NCI-H187 (cell line): ENCODE measurements around the gene ADARB2.

Experiments used
- DNase-seq, 2 experiments: peaks; one replicate each; lab custom pipeline; 2025; lab: John Stamatoyannopoulos, UW

The ADARB2 gene

DNA sequence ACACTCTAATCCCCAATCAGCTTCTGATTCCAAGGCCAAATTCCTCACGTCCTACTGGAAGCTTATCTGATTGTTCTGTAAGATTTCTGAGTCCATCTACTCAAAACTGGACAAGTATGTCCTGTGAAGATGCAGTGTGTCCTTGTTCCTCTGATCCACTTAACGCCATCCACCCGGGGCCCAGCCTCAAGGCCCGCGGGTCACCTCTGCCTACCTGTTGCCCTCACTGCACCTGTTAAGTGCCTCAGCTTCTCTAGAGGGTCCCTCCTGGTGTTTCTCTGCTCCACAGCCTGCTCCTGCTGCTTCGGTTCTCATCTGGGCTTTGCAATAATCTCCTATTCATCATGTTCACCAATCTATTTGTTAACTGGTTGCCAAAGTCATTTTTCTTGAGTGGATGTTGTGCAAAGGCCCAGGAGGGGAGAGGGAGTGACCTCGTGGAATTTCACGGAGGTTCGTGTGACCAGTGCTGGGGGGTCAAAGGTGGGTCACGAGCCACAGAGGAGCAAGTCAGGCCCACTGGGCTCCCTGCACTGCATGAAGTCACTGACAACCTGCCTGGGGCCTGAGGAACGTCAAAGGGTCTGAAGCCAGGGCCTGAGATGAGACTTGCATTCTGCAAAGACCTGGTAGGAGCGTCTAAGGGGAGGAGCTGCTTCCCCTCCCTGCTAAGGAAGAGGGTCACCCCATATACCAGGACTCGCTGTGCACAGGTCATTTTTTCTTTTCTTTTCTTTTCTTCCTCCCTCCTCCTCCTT lies 343.0 kb downstream of the ADARB2 start:
- DNase-seq: no peak

- DNase-seq: no peak
These were observed 343.8 kb downstream of the ADARB2 start for GRCh38 chr10:1393481-1393880.

- no peak for DNase-seq
These were observed 345.2 kb downstream of the ADARB2 start for GRCh38 chr10:1392127-1392526.

GRCh38 chr10:1390200-1390599 lies 347.1 kb downstream of the ADARB2 start:
- no peak for DNase-seq

- no peak for DNase-seq
These were observed 353.3 kb downstream of the ADARB2 start for GRCh38 chr10:1384026-1384425.

DNA sequence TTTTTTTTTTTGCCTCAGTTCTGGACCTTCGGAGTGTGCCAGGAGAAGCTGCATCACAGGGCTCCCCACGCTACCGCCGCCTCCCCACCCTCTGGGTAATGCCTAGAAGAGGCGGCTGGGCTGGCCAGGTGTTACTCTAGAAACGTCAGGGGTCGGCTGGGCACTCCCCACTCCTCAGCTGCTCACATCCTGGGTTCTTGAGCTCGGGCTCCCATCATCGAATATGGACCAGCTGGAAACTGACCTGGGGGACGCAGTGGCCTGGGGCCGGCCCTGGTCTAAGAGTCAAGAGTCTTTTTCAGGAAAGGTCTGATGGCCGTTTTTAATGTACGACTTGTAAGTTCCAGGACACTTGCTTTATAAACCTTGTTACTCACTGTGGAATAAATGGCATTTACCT lies 354.6 kb downstream of the ADARB2 start:
- no peak for DNase-seq

GRCh38 chr10:1381339-1381738 lies 356.0 kb downstream of the ADARB2 start:
- peak; percentile 22 to 31 for DNase-seq

- DNase-seq: no peak
These were observed 357.1 kb downstream of the ADARB2 start for GRCh38 chr10:1380088-1380671.

- DNase-seq: no peak
These were observed 357.7 kb downstream of the ADARB2 start for GRCh38 chr10:1379601-1380000.

GRCh38 chr10:1378473-1378872 lies 358.9 kb downstream of the ADARB2 start:
- no peak for DNase-seq

DNA sequence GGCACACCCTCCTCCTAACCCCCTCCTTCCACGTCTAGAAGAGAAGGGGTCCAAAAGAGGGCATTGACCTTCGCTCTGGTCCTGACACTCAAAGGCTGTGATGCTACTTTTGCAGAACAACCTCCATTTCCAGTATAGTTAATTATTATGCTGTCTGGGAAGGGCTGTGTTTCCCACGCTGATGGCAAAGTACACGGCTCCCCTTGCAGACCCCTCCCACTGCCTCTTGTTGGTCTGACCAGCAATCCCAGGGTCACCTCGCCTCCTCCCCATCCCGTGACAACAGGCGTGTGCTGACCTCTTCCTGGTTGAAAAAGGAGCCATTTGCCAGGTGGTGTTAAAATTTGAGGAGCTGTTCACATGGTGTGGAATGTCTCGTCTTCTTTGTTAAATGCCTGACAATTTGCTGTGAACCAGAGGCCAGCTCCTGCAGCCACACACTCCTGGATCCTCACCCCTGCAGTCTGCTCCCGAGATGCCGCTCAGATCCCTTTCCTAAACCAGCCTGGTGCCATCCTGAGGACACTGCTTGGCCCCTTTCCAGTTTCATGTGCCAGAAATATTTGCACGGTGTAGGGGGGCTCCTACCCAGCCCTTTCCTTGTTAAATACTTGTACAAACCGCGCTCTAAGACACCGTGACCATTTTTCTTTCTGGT lies 359.5 kb downstream of the ADARB2 start:
- DNase-seq: no peak

DNA sequence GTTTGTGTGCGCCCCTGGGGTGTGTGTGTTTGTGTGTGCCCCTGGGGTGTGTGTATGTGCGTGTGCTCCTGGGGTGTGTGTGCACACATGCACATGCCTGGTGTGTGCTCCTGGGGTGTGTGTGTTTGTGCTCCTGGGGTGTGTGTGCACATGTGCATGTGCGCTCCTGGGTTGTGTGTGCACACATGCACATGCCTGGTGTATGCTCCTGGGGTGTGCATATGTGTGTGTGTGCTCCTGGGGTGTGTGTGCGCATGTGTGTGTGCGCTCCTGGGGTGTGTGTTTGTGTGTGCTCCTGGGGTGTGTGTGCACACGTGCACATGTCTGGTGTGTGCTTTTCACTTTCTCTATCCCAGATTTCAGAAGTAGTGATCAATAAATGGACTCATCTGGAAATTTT lies 360.1 kb downstream of the ADARB2 start:
- no peak for DNase-seq

- DNase-seq: no peak
These were observed 360.9 kb downstream of the ADARB2 start for GRCh38 chr10:1376384-1376945.

DNA sequence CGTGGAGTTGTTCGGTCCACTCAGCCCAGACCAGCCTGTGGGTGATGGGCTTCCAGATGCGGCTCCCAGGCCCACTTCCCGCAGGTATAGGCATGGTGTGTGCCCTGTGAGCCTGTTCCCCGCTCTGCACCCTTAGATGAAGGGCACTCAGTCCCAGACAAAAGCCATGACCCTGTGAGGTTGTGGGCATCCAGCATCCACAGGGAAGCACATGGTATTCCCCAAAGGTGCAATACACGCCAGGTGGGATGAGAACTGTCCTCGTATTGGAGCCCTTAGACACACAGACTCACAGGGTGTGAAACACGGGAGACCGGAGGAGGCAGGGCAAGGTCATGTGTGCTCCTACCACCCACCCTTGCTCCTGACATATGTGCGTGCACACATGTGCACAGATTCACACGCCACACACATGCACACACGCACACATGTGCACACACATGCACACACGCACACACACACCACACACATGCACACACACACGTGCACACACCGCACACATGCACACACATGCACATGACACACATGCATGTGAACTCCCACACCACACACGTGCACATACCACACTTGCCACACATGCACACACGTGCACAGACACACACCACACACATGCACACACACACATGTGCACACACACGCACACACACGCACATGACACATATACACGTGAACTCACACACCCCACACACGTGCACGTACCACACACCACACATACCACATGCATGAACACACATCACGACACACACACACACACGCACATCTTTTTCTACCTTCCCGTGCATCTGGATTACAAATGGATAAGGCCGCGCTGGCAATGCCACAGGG lies 361.8 kb downstream of the ADARB2 start:
- DNase-seq: no peak

- DNase-seq: peak in 1 of 2 experiments; percentile 38
These were observed 362.6 kb downstream of the ADARB2 start for GRCh38 chr10:1374511-1375345.

GRCh38 chr10:1373287-1373686 lies 364.0 kb downstream of the ADARB2 start:
- no peak for DNase-seq

GRCh38 chr10:1372212-1372611 lies 365.1 kb downstream of the ADARB2 start:
- DNase-seq: no peak

- DNase-seq: no peak
These were observed 367.0 kb downstream of the ADARB2 start for GRCh38 chr10:1370298-1370697.

DNA sequence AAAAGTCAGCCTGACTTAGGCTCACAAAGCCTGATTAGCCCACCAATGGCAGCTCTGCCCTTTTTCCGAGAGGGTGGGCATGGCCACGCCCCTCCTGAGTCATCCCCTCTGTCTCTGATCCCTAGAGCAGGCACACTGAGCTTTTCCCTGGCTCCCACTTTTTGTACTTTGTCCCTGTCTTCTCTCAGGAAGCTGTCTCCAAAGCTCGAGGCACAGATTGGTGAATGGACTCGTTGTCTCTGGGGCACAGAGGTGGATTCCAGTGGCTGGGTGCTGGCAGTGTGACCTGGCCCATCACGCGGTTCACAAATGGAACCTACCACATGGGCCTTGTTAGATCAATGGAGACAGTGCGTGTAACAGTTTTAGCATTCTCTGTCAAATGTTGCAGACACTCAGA lies 367.7 kb downstream of the ADARB2 start:
- no peak for DNase-seq

GRCh38 chr10:1369197-1369596 lies 368.1 kb downstream of the ADARB2 start:
- no peak for DNase-seq

GRCh38 chr10:1368842-1369171 lies 368.5 kb downstream of the ADARB2 start:
- no peak for DNase-seq
